Heart right ventricle (tissue), 16 donors: ENCODE measurements around the gene MALT1. TPM values are rescaled to one million over a fixed set of nuclear protein-coding genes. Genes with fewer than 3 reads are reported as not detected.
A peak's percentile ranks its signal among the peaks of the same experiment; 100 is the strongest.

Source experiments
- ATAC-seq, 8 donors: fragments of 200-7000 bp; cut with Tn5 transposase; one replicate each; pipeline ENCODE4 v1.9.1; 2020; ENCODE audit warnings: mild to moderate bottlenecking in 8 of 8, moderate library complexity in 8 of 8, moderate number of reproducible peaks in 1 of 8
- DNase-seq, 2 donors: peaks; one replicate each; pipeline ENCODE4 v3.0.0-alpha.2; 2020
- H3K27ac ChIP-seq, 10 donors: fragments of 200-600 bp; sonication (generic) in 2 of 10; one replicate each; pipeline versions ENCODE4 v1.5.0 to v1.8.0; 2020 to 2022; ENCODE audit warnings: mild to moderate bottlenecking in 3 of 10
- H3K27me3 ChIP-seq, 7 donors: fragments of 200-600 bp; one replicate each; pipeline ENCODE4 v1.8.0; 2021 to 2022; ENCODE audit warnings: mild to moderate bottlenecking in 2 of 7
- H3K36me3 ChIP-seq, 9 donors: fragments of 200-600 bp; sonication (generic) in 1 of 9; one replicate each; pipeline versions ENCODE4 v1.5.0 to v1.8.0; 2020 to 2022; ENCODE audit warnings: mild to moderate bottlenecking in 2 of 9
- H3K4me1 ChIP-seq, 9 donors: fragments of 200-600 bp; sonication (generic) in 1 of 9; one replicate each; pipeline versions ENCODE4 v1.5.0 to v1.8.0; 2020 to 2022; ENCODE audit warnings: mild to moderate bottlenecking in 4 of 9
- H3K4me3 ChIP-seq, 10 donors: fragments of 200-600 bp; sonication (generic) in 2 of 10; one replicate each; pipeline versions ENCODE4 v1.5.0 to v1.8.0; 2020 to 2022; ENCODE audit warnings: mild to moderate bottlenecking in 7 of 10, moderate library complexity in 2 of 10
- H3K9me3 ChIP-seq, 11 donors: fragments of 200-600 bp in 10 of 11; sonication (generic) in 2 of 11; one replicate each; pipeline versions ENCODE4 v1.5.0 to v1.8.0; 2013 to 2022; ENCODE audit warnings: mild to moderate bottlenecking in 2 of 11, control low read depth in 1 of 11, moderate library complexity in 1 of 11
- WGBS, 2 donors: extraction: QIAGEN DNeasy Blood & Tissue Kit; methylation state at CpG; one replicate each; pipeline ENCODE4 v1.1.7; 2013; ENCODE audit warnings: inconsistent platforms in 1 of 2; 5-methylcytosine and 5-hydroxymethylcytosine counted together
- intact Hi-C, 10 donors: fragments of 100-400 bp; cut with DNase I; formaldehyde crosslinking; loops; one replicate each; pipeline versions ENCODE4 v1.11.1 to v1.14.2; 2022
- polyA plus RNA-seq, 2 donors: library from polyadenylated mRNA; stranded (reverse); fragments of 200-250 nt; gene quantifications; one replicate each; pipeline ENCODE4 v1.2.3, GENCODE V29; 2013
- total RNA-seq, 10 donors: library from RNA; stranded (reverse); fragmentation: NEBNext Ultra II Directional in 3 of 10; extraction: Animal tissue kit (Norgen Biotek cat#: 25700) in 3 of 10; gene quantifications; one replicate each; pipeline versions ENCODE4 v1.2.1 to v1.2.4, GENCODE V29; 2021 to 2023
- TF ChIP-seq, protein P1 (sequence below), 9 donors: fragments of 200-600 bp; sonication (generic) in 2 of 9; IDR thresholded peaks; one replicate each; pipeline versions ENCODE4 v1.5.0 to v1.8.0; 2021 to 2022; ENCODE audit warnings: antibody characterized with exemption in 9 of 9, mild to moderate bottlenecking in 5 of 9, moderate library complexity in 1 of 9
- donor health status: Arrhythmogenic right ventricular cardiomyopathy.
- donor health status: ischemic (EF 13 %, LVEDD 7.1; RV severe dilation, severe dysfunction).
- donor health status: healthy with polysubstance abuse.
- donor health status: DM: no; HTN: yes; CAD: no.
- donor health status: DM: no; HTN: no; CAD: no.
- donor health status: ischemic (EF 25% LVEDD 6.9; RV normal size, moderate dysfunction).
- donor health status: ischemic (EF 25% LVEDD 5.7; RV mildly dilated, moderate dysfunction).
- donor health status: healthy.
- donor health status: DM: yes; HTN: yes; CAD: no.
- donor health status: Ischemic cardiomyopathy.
- donor health status: ischemic (EF 35%, LVEDD 5.7; RV mildly dilated, moderate dysfunction).
- donor health status: nonischemic (EF 11% LVEDD 7.7; RV severe dilation, severe dysfunction).
- donor health status: DM: yes; HTN: yes; CAD: no.
- donor health status: PGD.
- donor health status: ischemic (EF 29% LVEDD 5.4; RV normal size, mild dysfunction).
- donor health status: nonischemic (EF 23%, LVEDD 6.1; RV moderate dilation, normal function).

MALT1 gene
- total and polyA plus RNA-seq, 12 donors = 4.4 to 20.0 (median 10.6) TPM

DNA sequence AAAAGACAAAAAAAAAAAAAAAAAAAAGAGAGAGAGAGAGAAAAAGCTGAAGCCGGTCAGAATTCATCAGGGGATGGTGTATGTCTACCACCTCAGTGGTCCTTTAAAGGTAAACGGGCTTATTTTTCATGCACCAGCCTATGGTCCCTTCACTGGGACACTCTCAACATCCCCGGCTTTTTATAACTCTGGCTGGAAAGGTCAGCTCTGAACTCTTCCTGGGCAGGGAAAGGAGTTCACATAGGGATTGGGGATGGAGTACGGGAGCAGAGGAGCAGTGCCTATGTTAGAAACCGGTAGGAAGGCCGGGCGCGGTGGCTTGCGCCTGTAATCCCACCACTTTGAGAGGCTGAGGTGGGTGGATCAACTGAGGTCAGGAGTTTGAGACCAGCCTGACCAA lies 10.3 kb upstream of the MALT1 start:
- 95 to 98% methylated on average over 9 of the region's 9 CpGs for WGBS, 2 donors
- intact Hi-C loops = loop anchor here in 2 of 10 donors (5.0 to 10.0 kb wide), 2 partner anchors 126 to 134 kb away; no protein-coding TSS in a partner anchor
- Histone ChIP-seq H3K9me3 (no peaks in the 10 kb centered on the region), H3K36me3 (no peaks in the 10 kb centered on the region), H3K4me1 (peaks cover 0 to 20% (median 11%) of the 10 kb centered on the region in 9 donors), H3K27me3 (no peaks in the 10 kb centered on the region), H3K27ac (no peak overlapping the region), H3K4me3 (no peak overlapping the region)
- DNase-seq = no peak
- ATAC-seq = peak in 2 of 8 donors; percentile 19 to 71
- TF ChIP-seq, protein P1, sequence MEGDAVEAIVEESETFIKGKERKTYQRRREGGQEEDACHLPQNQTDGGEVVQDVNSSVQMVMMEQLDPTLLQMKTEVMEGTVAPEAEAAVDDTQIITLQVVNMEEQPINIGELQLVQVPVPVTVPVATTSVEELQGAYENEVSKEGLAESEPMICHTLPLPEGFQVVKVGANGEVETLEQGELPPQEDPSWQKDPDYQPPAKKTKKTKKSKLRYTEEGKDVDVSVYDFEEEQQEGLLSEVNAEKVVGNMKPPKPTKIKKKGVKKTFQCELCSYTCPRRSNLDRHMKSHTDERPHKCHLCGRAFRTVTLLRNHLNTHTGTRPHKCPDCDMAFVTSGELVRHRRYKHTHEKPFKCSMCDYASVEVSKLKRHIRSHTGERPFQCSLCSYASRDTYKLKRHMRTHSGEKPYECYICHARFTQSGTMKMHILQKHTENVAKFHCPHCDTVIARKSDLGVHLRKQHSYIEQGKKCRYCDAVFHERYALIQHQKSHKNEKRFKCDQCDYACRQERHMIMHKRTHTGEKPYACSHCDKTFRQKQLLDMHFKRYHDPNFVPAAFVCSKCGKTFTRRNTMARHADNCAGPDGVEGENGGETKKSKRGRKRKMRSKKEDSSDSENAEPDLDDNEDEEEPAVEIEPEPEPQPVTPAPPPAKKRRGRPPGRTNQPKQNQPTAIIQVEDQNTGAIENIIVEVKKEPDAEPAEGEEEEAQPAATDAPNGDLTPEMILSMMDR (IDR thresholded peaks at IDR 0.05) = no peak

DNA sequence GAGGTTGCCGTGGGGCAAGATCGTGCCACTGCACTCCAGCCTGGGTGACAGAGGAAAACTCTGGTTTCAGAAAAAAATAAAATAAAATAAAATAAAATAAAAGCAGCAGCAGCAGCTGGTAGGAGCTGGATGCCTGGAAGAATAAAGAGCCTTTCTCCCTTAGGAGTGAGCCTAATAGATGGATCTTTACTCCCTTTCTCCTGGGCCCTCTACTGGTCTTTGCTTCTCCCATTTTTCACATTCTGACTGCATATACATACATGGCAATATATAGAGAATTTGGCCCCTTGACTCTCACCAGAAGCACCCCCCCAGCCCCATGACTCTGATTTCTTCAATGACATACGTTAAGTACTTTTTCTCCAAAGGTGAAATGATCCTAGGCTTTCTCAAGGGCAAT lies 9.8 kb upstream of the MALT1 start:
- DNase-seq = no peak
- Histone ChIP-seq H3K27ac (no peak overlapping the region), H3K9me3 (no peaks in the 10 kb centered on the region), H3K27me3 (no peaks in the 10 kb centered on the region), H3K36me3 (no peaks in the 10 kb centered on the region), H3K4me1 (peaks cover 0 to 20% (median 11%) of the 10 kb centered on the region in 9 donors), H3K4me3 (no peak overlapping the region)
- peak in 6 of 8 donors; percentile 45 to 73 (median 58) for ATAC-seq
- intact Hi-C loops = loop anchor here in 2 of 10 donors (5.0 to 10.0 kb wide), 2 partner anchors 127 to 134 kb away; no protein-coding TSS in a partner anchor
- 75 to 82% methylated on average over 3 of the region's 3 CpGs for WGBS, 2 donors
- TF ChIP-seq, protein P1 (IDR thresholded peaks at IDR 0.05) = peak in 5 of 9 donors; percentile 23 to 49 (median 44)

DNA sequence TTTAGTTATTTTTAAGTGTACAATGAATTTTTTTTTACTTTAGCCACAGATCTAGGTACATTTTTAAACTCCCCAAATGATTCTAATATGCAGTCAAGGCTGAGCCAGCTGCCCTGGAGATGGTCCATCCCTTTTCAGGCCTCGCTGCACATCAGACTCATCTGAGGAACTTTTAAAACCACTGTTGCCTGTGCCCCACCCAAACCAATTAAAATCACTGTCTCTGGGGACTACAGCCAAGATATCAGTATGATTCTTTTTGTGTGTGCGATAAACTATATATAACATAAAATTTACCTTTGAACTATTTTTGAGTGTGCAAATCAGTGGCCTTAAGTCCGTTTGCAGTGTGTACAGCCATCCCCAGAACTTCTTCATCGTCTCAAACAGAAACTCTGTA lies 9.1 kb upstream of the MALT1 start:
- ATAC-seq (no peak), DNase-seq (no peak)
- no peak overlapping the region for H3K4me3 ChIP-seq
- H3K9me3 ChIP-seq = no peaks in the 10 kb centered on the region
- TF ChIP-seq, protein P1 (IDR thresholded peaks at IDR 0.05) = no peak
- H3K27ac ChIP-seq = no peak overlapping the region
- intact Hi-C loops = loop anchor here in 2 of 10 donors (5.0 to 10.0 kb wide), 2 partner anchors 127 to 135 kb away; no protein-coding TSS in a partner anchor
- H3K4me1 ChIP-seq = peaks cover 0 to 19% (median 10%) of the 10 kb centered on the region in 9 donors
- no peaks in the 10 kb centered on the region for H3K27me3 ChIP-seq
- WGBS, 2 donors = 87 to 92% methylated on average over 4 of the region's 4 CpGs
- no peaks in the 10 kb centered on the region for H3K36me3 ChIP-seq

DNA sequence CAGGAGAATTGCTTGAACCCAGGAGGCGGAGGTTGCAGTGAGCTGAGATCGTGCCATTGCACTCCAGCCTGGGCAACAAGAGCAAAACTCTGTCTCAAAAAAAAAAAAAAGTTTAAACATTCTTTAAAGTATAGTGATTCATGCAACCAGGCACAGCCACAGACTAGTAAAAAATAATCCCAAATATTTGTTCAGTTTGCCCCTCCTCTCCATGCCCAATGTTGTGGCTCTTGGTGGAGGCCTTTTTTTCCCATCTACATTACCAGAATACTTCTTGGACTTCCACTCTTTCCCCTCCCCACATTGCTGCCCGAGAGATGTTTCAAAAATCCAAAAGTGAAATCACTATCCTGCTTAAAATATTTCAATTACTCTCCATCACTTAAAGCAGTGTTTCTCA lies 5.1 kb upstream of the MALT1 start:
- no peak overlapping the region for H3K27ac ChIP-seq
- DNase-seq = no peak
- WGBS, 2 donors = 85 to 95% methylated on average over 2 to 3 of the region's 3 CpGs

More for the DNA sequence above, 5.1 kb upstream of the MALT1 start:
- Histone ChIP-seq H3K4me1 (peaks cover 0 to 25% (median 12%) of the 10 kb centered on the region in 9 donors), H3K27me3 (no peaks in the 10 kb centered on the region), H3K36me3 (no peaks in the 10 kb centered on the region), H3K9me3 (no peaks in the 10 kb centered on the region), H3K4me3 (no peak overlapping the region)
- ATAC-seq = no peak
- intact Hi-C loops = loop anchor here in 1 of 10 donors (10.0 kb wide), 1 partner anchor 131 kb away; no protein-coding TSS in a partner anchor
- TF ChIP-seq, protein P1 (IDR thresholded peaks at IDR 0.05) = no peak
